ENCODE data around the gene CNKSR2. TPM values are rescaled to one million over a fixed set of nuclear protein-coding genes. Genes with fewer than 3 reads are reported as not detected.

The CNKSR2 gene
- total RNA-seq, result under 0.01 TPM in 1 of 2 replicates, not detected in the other

DNA sequence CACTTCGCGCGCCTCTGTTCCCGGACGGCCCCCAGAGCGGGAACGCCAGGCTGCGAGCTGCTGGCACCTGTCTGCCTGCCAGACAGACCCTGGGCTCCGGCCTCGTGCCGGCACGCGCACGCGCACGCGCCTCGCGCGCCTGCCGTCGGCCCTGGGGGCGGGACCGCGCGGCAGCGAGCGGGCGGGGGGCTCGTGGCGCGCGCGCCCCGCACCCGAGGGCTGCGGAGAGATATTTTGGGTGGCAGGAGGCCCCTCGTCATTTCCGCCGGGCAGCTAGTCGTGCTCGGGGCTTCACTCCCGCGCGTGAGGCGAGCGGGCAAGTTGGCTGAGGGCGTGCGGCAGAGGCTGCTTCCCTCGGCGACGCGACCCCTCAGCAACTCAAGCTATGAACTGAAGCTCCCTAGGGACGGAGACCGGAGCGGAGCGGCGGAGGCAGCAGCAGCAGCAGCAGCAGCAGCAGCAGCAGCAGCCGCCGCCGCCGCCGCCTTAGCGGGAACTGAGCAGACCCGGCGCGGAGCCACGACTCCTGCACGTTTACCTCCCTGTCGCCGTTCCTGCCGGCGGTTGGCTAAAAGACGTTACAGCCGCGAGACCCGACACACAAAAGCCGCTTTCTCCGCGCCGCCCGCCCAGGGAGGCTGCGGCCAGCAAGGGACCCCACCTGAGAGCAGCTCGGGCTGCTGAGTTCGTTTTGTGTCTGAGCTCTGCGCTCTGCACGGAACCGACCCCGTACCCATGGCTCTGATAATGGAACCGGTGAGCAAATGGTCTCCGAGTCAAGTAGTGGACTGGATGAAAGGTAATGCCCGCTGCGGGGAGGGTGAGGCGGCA, at the start of gene CNKSR2:
Gene CNKSR2 (plus strand): TSS at position 256 of the 831 bp plus-strand sequence. CDS start 480 bp downstream, at position 736.

DNA sequence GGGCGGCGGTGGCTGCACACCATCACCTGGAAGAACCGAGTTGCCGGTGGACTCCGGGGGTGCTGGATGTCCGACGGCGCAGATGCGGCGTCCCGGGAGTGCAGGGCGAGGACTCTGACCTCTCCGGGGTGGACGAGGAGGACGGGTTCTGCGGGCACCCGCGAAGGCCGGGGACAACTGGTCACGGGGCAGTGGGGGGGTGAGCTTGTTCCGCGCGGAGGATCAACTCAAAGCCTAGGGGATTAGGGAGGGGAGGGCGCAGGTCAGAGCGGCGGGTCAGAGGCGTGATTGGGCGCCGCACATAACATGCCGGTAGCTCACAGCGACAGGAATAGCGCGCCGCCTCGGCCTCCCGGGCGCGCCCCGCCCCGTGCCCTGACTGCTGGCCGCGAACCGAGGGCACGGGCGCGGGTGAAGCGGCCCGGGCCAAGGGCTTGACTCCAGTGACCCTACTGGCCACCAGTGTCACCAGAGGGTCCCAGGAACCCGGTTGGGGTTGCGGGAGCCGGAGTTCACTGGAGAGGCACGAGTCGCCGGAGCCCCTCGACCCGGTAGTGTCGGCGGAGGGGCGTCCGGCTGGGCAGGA, 284.0 kb downstream of the CNKSR2 start, which contains the start of gene KLHL34:
Gene KLHL34 (minus strand): TSS at position 179 of the 586 bp plus-strand sequence. CDS start 542 bp downstream, outside the sequence.

Measured in vein endothelial cell (primary cell).